ENCODE measurements around the gene SORBS1. TPM values are rescaled to one million over a fixed set of nuclear protein-coding genes. Genes with fewer than 3 reads are reported as not detected.

SORBS1 gene
- polyA plus RNA-seq, 1 donor from 2014 or later = 39.5 TPM

GRCh38 chr10:95457319-95457886, 103.8 kb downstream of the SORBS1 start:
- Histone ChIP-seq H3K9me2 (ENCODE audit: insufficient read depth, low read length) (no peaks in the 10 kb centered on the region), H3K27me3 (ENCODE audit: insufficient read depth, low read depth, low read length) (no peaks in the 10 kb centered on the region), H3K79me2 (replicated peaks; ENCODE audit: insufficient read depth, low read length) (no peaks in the 10 kb centered on the region), H3K4me2 (ENCODE audit: low read length) (no peak overlapping the region), H3K27ac (ENCODE audit: low read length) (no peak overlapping the region), H3K9me3 (ENCODE audit: low read length) (no peaks in the 10 kb centered on the region), H2AFZ (ENCODE audit: low read depth, low read length) (no peak overlapping the region), H3K36me3 (ENCODE audit: insufficient read depth, low read length) (no peaks in the 10 kb centered on the region), H4K20me1 (ENCODE audit: insufficient read depth) (no peaks in the 10 kb centered on the region), H3F3A (ENCODE audit: insufficient read depth, low read length, poor library complexity, severe bottlenecking) (no peaks in the 10 kb centered on the region), H3K9ac (ENCODE audit: low read length) (no peak overlapping the region), H3K4me3 (ENCODE audit: low read length) (no peak overlapping the region)
- TF ChIP-seq REST (IDR thresholded peaks at IDR 0.05; ENCODE audit: borderline replicate concordance) (no peak), POLR2AphosphoS5 (IDR thresholded peaks at IDR 0.05) (no peak), RAD21 (conservative IDR thresholded peaks at IDR 0.05) (no peak)

GRCh38 chr10:95456516-95456915, 104.7 kb downstream of the SORBS1 start:
- Histone ChIP-seq H3K27me3 (ENCODE audit: insufficient read depth, low read depth, low read length) (no peaks in the 10 kb centered on the region), H4K20me1 (ENCODE audit: insufficient read depth) (no peaks in the 10 kb centered on the region), H3K36me3 (ENCODE audit: insufficient read depth, low read length) (no peaks in the 10 kb centered on the region), H3K4me3 (ENCODE audit: low read length) (no peak overlapping the region), H3K9ac (ENCODE audit: low read length) (no peak overlapping the region), H3K9me3 (ENCODE audit: low read length) (no peaks in the 10 kb centered on the region), H3K9me2 (ENCODE audit: insufficient read depth, low read length) (no peaks in the 10 kb centered on the region), H3K27ac (ENCODE audit: low read length) (no peak overlapping the region), H2AFZ (ENCODE audit: low read depth, low read length) (no peak overlapping the region), H3K4me2 (ENCODE audit: low read length) (no peak overlapping the region), H3K79me2 (replicated peaks; ENCODE audit: insufficient read depth, low read length) (no peaks in the 10 kb centered on the region), H3F3A (ENCODE audit: insufficient read depth, low read length, poor library complexity, severe bottlenecking) (no peaks in the 10 kb centered on the region)
- no peak for TF ChIP-seq RAD21 (conservative IDR thresholded peaks at IDR 0.05)
- no peak for TF ChIP-seq REST (IDR thresholded peaks at IDR 0.05; ENCODE audit: borderline replicate concordance)
- no peak for TF ChIP-seq EP300 (conservative IDR thresholded peaks at IDR 0.05; ENCODE audit: poor library complexity, severe bottlenecking)
- TF ChIP-seq EZH2 (IDR thresholded peaks at IDR 0.05; ENCODE audit: borderline replicate concordance, insufficient read depth, low read length, poor library complexity, severe bottlenecking) = no peak
- TF ChIP-seq POLR2AphosphoS5 (IDR thresholded peaks at IDR 0.05) = no peak
- no peak for TF ChIP-seq TAF1 (IDR thresholded peaks at IDR 0.05; ENCODE audit: low read depth)
- no peak for TF ChIP-seq CTCF (IDR thresholded peaks at IDR 0.05; ENCODE audit: poor library complexity, severe bottlenecking)

Measured in neural cell (in vitro differentiated cells).